HT1080 (cell line): ENCODE measurements around the gene ARL13B. TPM values are rescaled to one million over a fixed set of nuclear protein-coding genes. Genes with fewer than 3 reads are reported as not detected.
A peak's percentile ranks its signal among the peaks of the same experiment; 100 is the strongest.
"Not testable (repeated sequence)": the region's sequence is repeated elsewhere in the genome, so short reads cannot be mapped to it uniquely, and the experiment has no call there.

Source experiments
- DNase-seq: peaks from one replicate; pipeline ENCODE4 v3.0.0-alpha.2; 2015; ENCODE audit warnings: low read depth
- total RNA-seq: library from RNA; depleted of rRNA; stranded (reverse); fragments of >200 nt; shearing (Covaris generic); gene quantifications from 2 replicates; pipeline ENCODE4 v1.2.3, GENCODE V29; 2014

The ARL13B gene
- total RNA-seq, 1 experiment from 2014 or later, result 10.0 TPM

DNA sequence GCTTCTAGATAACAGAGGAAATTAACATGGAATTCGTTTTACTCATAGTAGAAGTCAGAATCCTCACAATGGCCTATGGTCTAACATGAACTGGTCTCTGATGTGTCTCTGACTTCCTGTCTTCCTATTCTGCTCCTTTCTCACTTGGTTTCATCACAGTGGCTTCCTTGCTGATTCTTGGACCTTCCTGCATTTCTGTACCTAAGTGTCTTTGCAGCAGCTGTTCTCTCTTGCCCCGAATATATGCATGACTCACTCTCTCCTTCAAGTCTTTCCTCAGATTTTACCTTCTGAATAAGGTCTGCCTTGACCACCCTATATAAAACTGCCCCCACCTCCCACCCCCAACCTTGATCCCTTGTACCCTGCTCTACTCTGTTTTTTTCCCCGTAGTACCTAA lies 14.1 kb downstream of the ARL13B start:
- peak; percentile 29 for DNase-seq

DNA sequence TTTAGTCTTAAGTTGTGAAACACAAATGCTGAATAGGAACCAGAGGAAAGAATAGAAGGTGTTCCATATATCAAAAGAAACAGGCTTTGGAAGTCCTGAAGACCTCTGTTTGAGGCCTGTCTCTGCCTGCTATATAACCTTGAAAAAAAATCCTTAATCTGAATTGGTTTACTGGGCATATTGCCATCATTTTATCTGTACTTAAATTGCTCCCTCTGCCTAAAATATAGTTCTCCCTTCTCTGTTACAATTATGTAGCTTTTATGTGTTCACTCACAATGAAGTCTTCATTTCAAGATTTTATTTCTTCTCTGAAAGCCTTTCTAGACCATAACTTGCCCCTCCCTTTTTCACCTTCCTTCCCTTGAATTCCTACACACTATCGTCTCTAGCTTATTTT lies 21.2 kb downstream of the ARL13B start:
- no peak for DNase-seq

DNA sequence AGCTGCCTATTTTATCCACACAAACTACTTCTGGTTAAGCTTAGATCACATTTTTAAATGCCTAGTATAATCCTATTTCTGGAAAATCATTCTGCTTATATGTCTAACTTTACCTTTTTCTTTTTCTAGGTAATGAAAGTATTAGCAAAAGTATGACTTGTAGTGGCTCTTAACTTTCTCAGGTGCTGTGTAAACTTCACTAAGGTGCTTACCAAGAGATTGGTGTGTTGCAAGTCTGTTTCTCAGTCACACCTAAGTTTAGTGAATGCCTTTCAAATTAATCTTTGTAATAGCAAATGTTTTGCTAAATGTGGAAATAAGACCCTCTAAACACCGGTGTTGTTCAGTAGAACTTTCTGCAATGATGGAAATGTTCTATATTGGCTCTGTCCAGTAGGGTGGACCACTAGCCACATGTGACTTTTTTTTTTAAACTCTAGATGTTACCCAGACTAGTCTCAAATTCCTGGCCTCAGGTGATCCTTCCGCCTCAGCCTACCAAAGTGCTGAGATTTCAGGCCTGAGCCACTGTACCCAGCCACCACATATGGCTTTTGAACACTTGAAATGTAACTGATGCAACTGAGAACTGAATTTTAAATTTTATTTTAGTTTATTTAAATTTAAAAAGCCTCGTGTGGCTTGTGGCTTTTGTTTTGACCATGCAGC lies 22.0 kb downstream of the ARL13B start:
- no peak for DNase-seq

DNA sequence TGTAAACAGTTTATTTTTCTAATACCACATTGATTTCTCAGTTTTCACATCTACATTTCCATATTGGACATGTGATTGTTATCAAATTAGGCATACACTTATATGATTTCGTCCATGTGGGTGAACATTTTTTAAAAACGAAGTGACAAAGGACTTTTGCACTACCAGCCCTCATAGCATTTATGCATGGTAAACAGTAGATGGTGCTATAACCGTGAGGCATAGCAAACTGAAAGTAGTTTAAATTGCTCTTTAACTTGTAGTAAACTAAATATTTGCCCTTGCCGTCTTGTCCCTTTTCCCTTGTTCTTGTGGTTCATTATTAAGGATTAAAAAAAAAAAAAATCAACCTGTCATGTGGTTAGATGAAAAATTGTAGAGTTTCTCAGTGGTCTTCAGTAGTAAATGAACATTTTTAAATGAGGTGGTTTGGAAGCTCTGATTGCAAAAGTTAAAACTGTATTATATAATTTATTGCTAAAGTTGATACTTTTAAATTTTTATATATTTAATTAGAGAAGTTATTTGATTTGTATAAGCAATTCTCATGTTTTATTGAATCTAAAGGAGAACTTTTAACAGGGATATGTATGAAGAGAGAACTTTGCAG lies 24.5 kb downstream of the ARL13B start:
- DNase-seq, result peak; percentile 42

DNA sequence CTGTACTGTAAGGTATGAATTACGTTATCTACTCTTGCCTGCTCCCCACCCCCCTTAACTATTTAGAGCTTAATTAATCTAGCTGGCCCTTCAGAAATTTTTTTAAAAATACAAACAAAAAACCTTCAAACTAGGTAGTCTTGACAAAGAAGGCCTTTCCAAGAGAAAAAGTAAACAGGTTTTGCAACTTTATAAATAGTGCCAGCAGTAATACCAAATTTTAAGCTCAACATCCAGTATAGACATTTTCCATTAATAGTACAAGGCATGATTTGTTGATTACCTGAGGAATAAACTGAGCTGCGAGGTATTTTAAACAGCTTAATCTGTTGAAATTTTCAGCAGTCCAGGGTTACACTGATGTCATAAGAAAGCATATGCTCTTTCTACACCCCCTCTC lies 28.3 kb downstream of the ARL13B start:
- no peak for DNase-seq

DNA sequence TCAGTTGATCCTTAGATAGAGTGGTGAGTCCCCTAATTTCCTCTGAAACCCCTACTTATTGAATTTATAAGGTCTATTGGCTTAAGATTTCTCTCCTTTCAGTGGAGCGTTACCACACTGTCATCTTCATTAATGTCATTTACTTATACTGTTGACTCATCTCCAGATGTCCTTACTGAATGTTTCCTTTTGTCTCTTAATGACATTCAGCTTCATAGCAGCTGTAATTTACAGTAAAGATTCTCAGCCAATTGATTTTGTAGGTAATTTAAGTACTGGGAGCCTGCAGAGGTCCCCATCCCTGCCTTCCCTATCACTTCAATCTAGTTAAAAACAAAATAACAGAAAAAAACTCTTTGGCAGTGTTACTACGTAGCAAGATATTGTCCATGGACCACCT lies 29.7 kb downstream of the ARL13B start:
- no peak for DNase-seq

DNA sequence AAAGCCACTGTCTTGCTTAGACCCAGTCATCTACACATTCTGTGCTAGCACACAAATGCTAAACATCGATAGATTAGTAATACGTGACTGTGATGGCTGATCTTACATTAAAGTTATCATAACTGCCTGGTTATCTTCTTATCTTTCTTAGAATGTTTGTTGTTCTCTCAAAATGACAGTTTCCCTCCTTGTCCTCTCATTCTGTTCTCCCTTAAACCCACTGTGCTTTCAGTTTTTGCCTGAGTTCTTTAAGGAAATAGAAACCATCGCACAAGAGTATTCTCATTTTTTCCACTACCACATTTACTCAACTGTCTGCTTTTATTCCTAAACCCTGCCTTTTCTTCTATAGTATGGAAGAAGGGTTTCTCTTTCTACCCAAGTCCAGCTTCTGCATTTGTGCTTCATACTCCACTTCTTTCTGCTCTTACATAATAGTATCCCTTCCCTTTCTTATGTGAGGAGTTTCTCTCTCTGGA lies 31.3 kb downstream of the ARL13B start:
- no peak for DNase-seq

DNA sequence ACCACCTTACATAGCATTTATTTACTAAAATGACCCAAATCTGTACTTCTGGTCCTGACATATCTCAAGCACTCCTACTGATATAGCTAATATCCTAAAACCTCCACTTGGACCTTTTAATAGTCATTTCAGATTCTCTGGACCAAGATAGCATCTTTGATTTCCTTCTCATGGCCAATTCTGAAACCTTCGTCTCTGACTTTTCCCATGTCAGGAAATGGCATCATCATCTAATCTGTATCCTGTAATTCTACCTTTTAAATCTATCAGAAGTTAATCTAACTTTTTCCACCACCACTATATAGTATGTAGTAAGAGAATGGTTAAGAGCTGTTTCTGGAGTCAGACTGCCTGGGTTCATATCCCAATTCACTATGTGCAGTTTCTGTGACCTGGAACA lies 32.2 kb downstream of the ARL13B start:
- DNase-seq, result no peak

DNA sequence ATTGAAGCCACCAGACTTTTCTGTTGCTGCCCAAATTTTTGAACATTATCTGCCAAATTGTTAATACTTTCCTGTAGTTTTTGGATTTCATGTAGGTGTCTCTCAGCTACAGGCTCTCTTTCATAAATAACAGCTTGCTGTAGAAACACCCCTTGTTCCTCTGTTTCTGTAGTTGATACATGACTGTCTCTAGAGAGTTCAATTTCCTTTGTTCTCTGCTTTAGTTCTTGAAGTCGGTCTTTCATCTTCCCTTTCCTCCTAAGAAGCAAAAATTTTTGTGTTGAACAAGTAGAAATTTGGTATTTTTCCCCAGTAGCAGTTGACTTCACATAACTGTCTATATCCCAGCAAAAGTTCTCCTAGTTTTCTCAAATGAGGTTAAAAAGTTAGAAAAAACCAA lies 35.1 kb downstream of the ARL13B start:
- no peak for DNase-seq

DNA sequence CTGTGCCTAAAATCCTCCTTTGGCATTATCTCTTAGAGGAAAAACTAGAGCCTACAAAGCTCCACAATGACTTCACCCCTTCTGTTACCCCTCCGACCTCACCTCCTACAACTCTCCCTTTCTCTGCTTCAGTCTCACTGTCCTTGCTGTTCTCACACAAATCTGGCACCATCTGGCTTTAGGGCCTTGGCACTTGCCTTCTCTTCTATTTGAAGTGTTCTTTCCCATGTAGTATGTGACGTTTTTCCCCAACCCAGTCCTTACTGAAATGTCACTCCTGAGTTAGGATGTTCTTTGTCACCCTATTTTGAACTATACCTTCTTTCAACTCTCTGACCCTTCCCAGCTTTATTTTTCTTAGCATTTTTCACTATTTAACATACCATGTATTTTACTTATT lies 39.7 kb downstream of the ARL13B start:
- no peak for DNase-seq

DNA sequence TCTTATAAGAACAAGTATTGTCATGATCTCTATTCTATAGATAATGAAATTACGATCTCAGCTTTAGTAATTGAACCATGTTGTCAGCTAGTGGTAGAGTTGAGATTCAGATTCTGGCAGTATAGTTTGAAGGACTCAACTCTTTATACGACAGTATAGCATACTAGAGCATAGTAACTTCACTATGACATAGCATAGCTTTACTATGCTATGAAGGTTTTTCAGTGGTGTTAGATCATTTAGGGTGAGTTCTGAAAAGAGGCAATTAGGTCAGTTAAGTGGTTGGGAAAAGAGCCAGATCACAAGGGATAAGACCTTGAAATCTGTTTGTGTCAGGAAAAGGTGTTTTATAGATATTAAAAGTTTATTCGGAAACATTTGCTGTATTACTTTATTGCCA lies 40.3 kb downstream of the ARL13B start:
- no peak for DNase-seq

DNA sequence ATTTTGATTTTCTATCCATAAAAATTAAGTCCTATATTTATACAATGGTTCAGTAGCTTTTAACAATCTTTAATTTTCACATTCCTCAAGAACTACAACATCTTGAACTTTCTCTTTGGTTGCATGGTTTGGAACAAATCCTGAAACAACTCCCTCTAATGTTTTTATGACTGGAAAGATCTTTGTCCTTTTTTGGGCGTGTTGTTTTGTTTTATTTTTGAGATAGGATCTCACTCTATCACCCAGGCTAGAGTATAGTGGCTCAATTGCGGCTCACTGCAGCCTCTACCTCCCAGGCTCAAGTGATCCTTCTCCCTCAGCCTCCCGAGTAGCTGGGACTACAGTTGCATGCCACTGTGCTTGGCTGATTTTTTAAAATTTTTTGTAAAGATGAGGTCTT lies 44.4 kb downstream of the ARL13B start:
- DNase-seq, result no peak

DNA sequence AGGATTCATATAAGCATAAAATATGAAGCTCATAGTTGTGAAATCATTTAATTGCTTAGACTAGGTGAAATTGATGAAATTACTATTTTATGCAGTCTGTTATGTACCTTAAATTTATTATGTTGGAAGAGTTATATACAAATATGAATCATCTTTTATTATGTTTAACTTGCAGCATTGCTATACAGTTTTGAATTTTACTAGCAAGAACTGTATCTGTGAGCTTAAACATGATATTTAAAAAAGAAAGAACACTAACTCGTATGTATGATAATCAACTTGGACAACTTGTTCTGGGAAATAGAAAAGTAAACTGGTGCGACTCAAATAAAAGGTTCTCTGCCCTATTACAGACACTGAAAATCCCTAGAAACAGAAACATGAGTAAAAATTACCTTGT lies 46.7 kb downstream of the ARL13B start:
- no peak for DNase-seq

DNA sequence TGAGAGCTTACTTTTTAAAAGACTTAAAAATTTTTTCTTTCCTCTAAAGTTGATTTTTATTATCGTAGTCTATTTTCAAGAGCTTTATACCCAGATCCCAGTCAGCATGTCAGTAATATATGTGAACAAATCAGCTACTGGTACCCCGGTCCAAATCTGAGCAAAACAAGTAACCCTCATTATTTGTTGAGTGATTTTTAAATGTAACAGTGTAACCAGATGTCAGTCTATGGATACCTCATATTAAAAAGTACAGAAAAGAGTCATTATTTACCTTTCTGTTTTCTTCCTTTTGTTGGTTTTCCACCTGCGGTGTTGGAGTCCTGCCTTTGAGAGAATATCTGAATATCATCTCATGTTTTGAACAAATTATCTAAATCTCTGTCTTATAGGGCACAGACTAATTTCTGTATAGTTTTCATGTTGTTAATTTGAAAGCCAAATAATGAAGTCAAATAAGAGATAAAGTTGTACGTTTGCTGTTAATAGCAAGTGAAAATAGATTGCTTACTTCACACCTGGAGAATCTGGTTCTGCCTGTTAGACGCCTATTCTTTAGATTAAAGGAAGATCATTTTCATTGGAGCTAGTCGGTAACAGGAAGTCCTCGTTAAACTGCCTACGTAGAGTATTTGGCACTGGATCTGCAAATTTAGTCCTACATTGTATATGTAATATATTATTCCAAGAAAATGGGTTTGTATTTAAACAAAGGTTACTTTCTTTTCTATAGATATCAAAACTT lies 48.3 kb downstream of the ARL13B start, which contains the start of gene STX19:
Gene STX19 (minus strand): TSS at position 505 of the 745 bp plus-strand sequence. CDS start 13,328 bp downstream, outside the sequence.
- DNase-seq, result no peak

DNA sequence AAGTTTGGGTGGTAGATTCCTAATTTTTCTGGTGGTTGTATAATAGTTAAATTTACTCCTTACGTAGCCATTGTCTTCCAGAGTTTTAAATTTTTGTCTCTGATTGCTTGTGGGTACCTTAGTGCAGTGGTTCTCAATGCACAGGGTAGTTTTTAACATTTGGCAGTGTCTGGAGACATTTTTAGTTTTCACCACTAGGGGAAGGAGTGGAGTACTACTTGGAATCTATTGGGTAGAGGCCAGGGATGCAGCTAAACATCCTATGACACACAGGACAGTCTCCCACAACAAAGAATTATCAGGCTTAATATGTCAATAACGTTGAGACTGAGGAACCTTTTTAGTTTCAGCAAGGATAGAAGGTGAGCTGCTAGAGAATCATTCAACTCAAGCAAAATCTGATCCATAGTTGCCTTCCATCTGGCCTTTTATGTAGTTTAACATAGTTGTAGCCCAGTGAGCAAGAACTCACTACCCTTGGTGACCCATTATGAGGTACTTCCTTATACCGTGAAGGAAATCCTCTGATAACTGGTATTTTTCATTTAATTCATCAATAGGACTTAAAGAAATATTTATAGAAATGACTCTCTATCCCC lies 57.1 kb downstream of the ARL13B start:
- DNase-seq, result peak; percentile 36

DNA sequence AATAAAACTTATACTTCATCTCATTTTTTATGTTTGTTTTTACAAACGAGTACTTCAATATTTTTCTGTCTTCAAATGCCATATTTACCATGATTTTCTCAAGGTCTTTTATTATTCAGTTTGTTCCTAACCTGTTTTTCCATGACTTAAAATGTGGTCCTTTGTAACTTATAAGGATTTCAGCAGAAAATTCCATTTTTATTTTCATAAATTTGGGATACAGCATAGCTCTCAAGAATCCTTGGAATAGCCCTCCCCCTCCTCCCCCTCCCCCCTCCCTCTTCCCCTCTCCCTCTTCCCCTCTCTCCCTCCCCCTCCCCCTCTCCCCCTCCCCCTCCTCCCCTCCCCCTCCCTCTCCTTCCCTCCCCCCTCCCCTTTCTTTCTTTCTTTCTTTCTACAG lies 63.3 kb downstream of the ARL13B start:
- DNase-seq, result no peak

DNA sequence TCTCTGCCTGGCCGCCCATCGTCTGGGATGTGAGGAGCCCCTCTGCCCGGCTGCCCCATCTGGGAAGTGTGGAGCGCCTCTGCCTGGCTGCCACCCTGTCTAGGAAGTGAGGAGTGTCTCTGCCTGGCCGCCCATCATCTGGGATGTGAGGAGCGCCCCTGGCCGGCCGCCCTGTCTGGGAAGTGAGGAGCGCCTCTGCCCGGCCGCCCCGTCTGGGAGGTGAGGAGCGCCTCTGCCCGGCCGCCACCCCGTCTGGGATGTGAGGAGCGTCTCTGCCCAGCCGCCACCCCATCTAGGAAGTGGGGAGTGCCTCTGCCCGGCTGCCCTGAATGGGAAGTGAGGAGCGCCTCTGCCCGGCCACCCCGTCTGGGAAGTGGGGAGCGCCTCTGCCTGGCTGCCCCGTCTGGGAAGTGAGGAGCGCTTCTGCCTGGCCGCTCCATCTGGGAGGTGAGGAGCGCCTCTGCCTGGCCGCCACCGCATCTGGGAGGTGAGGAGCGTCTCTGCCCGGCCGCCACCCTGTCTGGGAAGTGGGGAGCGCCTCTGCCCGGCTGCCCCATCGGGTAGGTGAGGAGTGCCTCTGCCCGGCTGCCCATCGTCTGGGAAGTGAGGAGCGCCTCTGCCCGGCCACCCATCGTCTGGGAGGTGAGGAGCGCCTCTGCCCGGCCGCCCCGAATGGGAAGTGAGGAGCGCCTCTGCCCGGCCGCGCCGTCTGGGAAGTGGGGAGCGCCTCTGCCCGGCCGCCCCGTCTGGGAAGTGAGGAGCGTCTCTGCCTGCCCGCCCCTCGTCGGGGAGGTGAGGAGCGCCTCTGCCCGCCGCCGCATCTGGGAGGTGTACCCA lies 64.4 kb downstream of the ARL13B start:
- not testable (repeated sequence) for DNase-seq

DNA sequence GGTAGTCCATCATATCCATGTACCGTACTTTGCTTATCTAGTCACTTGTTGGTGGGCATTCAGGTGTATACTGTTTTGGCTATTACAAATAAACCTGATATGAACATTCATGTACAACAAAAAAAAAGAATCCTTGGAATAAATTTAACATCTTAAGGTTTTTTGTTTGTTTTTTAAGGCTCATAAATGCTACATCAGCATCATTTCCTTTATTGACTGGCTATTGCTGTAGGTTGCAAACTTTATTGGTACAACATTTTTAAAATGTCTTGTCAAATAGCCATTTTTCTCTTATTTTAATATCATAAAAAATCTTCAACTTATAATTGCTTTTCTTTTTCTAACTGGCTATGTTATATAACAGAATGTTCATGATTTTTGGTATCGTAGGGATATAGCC lies 66.6 kb downstream of the ARL13B start:
- no peak for DNase-seq

DNA sequence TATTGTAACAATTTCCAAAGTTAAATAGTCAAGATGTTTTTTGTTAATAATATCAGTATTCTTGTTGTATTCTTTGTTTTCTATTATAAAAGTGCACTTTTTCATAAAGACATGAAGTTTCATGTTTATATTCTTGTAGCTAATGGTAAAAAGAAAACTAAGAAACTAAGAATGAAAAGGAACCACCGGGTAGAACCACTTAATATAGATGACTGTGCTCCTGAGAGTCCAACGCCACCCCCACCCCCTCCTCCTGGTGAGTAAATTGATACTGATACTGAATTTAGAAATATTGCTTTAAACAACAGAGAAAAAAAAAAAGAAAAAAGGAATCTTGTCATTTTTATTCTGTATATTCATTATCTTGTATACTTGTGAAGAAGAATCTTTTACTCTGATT lies 69.3 kb downstream of the ARL13B start:
- no peak for DNase-seq

DNA sequence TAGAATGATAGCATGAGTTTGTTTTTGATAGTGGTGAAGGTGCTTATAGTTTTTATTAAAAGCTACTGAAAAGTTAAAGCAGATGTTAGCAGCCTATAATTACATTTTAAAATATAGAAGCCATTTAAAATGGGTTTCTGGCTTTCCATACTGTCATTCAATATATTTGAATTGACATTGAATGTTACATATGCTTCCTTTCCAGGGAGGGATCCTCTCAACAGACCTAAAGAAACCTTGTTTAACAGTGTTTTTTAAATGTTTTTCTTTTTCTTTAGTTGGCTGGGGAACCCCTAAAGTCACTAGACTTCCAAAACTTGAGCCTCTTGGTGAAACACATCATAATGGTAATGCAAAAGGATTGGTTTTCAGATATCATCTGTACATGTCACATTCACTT lies 70.6 kb downstream of the ARL13B start:
- DNase-seq, result no peak

DNA sequence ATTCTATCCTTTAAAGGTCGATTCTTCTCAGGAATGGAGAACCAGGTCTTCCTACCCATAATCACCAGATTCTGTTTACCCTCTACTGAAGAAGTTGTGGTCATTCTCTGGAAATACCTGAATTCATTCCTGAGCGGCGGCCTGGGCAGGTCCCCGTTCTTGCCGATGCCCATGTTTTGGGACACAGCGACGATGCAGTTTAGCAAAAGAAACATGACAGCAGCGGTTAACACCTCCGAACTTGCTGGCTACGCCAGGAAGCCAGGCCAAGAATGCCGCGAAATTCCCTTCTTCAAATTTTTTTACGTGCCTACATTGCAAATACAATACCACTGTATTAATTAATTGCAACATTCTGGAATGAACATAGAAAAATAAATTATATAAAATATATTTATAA lies 81.3 kb downstream of the ARL13B start:
- DNase-seq, result no peak
